ENCODE results near the gene GPR183. TPM values are rescaled to one million over a fixed set of nuclear protein-coding genes. Genes with fewer than 3 reads are reported as not detected.

GPR183 gene
- total and polyA plus RNA-seq, 2 of the 8 experiments (the other 6 are each of a cell fraction or from before 2014, with no cell fraction given) = not detected

DNA sequence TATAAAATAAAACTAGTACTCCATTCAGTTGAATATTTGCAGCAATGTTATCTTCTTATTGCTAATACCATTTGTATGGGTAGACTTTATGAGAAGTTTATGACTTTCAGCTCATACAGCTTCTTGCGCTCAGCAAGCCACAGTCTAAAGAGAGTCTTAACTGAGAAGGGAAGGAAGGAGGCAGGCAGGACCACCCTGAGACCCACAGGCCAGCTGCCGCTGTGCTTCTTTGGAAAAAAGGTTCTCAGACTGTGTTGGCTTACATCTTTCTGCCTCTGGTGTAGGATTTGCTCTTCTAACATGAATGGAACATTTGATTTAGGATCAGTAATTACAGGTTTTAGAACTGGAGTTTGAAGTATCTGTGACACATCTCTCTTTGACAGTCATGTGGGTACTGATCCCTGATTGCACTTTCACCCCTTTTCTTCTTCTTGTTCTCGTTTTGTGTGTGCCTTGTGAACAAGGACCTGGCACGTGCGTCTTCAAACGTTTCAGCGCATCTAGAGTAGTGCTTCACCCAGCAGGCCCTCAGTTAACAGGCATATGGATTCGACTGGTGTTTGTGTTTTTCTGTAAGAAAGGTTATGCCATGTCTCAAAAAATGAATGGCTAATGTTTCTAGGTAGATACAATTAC, 41.9 kb downstream of the GPR183 start (continued):
- TF ChIP-seq EGR1 (IDR thresholded peaks at IDR 0.05; ENCODE audit: borderline replicate concordance, low read depth, low read length) (no peak), SIRT6 (IDR thresholded peaks at IDR 0.05; ENCODE audit: low read length) (no peak), EP300 (IDR thresholded peaks at IDR 0.05; ENCODE audit: borderline replicate concordance in 1 of 2, low read depth in 2 of 2, low read length in 2 of 2) (no peak), TEAD4 (IDR thresholded peaks at IDR 0.05; ENCODE audit: low read depth, low read length) (no peak), CBX8 (IDR thresholded peaks at IDR 0.05; ENCODE audit: borderline replicate concordance, low read depth, low read length) (no peak)
